HepG2 (cell line): ENCODE data around the gene GRAMD4. TPM values are rescaled to one million over a fixed set of nuclear protein-coding genes. Genes with fewer than 3 reads are reported as not detected.
A peak's percentile ranks its signal among the peaks of the same experiment; 100 is the strongest.

Experiments used
- DR1 ChIP-seq: sonication (generic); formaldehyde crosslinking; IDR thresholded peaks from 2 replicates; pipeline ENCODE4 v1.8.0; 2021; ENCODE audit warnings: mild to moderate bottlenecking, missing genetic modification reagents, inconsistent platforms
- ETV6 ChIP-seq: sonication (generic); formaldehyde crosslinking; conservative IDR thresholded peaks from 2 replicates; pipeline ENCODE4 v1.4.0; 2020; ENCODE audit warnings: missing genetic modification reagents
- HNRNPUL1 ChIP-seq: fragments of 200-400 bp; formaldehyde crosslinking; IDR thresholded peaks from 2 replicates; pipeline ENCODE4 v1.6.1; 2017; ENCODE audit warnings: low read depth, mild to moderate bottlenecking, low read length, moderate library complexity
- LCORL ChIP-seq, 2 experiments: fragments of 450-650 bp in 1 of 2; sonication (generic) in 1 of 2; formaldehyde crosslinking in 1 of 2; IDR thresholded peaks; 2 replicates each; pipeline versions ENCODE4 v1.5.0 to v1.6.1; 2017 to 2020; ENCODE audit warnings: antibody characterized with exemption in 1 of 2, missing genetic modification reagents in 1 of 2
- PHF5A ChIP-seq: IDR thresholded peaks from one replicate; pipeline ENCODE4 v1.6.1; 2018; ENCODE audit warnings: low read depth, missing genetic modification reagents; ENCODE audit not compliant: unreplicated experiment
- POGZ ChIP-seq: sonication (generic); formaldehyde crosslinking; IDR thresholded peaks from 2 replicates; pipeline ENCODE4 v1.4.0; 2020; ENCODE audit warnings: mild to moderate bottlenecking, missing genetic modification reagents
- RARG ChIP-seq: sonication (generic); formaldehyde crosslinking; IDR thresholded peaks from 2 replicates; pipeline ENCODE4 v1.4.0; 2020; ENCODE audit warnings: low read depth, mild to moderate bottlenecking, missing genetic modification reagents
- RBAK ChIP-seq: sonication (generic); formaldehyde crosslinking; IDR thresholded peaks from 2 replicates; pipeline ENCODE4 v1.5.1; 2020; ENCODE audit warnings: mild to moderate bottlenecking, missing genetic modification reagents
- STAG1 ChIP-seq: sonication (generic); formaldehyde crosslinking; IDR thresholded peaks from 2 replicates; pipeline ENCODE4 v1.4.0; 2020; ENCODE audit warnings: missing genetic modification reagents
- TEAD3 ChIP-seq: optimal IDR thresholded peaks from 2 replicates; pipeline ENCODE3; 2016; ENCODE audit warnings: borderline replicate concordance
- XBP1 ChIP-seq: sonication (generic); formaldehyde crosslinking; IDR thresholded peaks from 2 replicates; pipeline ENCODE4 v1.5.0; 2020; ENCODE audit warnings: missing genetic modification reagents
- ZNF143 ChIP-seq: sonication (generic); formaldehyde crosslinking; IDR thresholded peaks from 2 replicates; pipeline ENCODE4 v1.4.0; 2020; ENCODE audit warnings: missing genetic modification reagents
- ZNF510 ChIP-seq: sonication (generic); formaldehyde crosslinking; IDR thresholded peaks from 2 replicates; pipeline ENCODE4 v1.4.0; 2020; ENCODE audit warnings: low read depth, mild to moderate bottlenecking, missing genetic modification reagents
- ZNF563 ChIP-seq: sonication (generic); formaldehyde crosslinking; IDR thresholded peaks from 2 replicates; pipeline ENCODE4 v1.8.0; 2022; ENCODE audit warnings: mild to moderate bottlenecking, moderate library complexity, missing genetic modification reagents
- polyA plus RNA-seq, 8 experiments: library from polyadenylated mRNA; depleted of rRNA in 3 of 8; stranded (reverse) in 7 of 8; unstranded in 1 of 8; fragments of >200 nt; fragmentation: Illumina TruSeq in 4 of 8; extraction: Trizol in 4 of 8; gene quantifications; 2 replicates each; pipeline versions ENCODE4 v1.2.1 to v1.2.3, GENCODE V29; 2011 to 2016; ENCODE audit warnings: low read depth in 4 of 8, missing spikeins in 1 of 8, mixed read lengths in 1 of 8; ENCODE audit not compliant: insufficient read depth in 1 of 8
- total RNA-seq, 5 experiments: library from RNA; depleted of rRNA; stranded (reverse); fragments of >200 nt; fragmentation: Illumina TruSeq; extraction: Trizol; gene quantifications; 2 replicates each; pipeline ENCODE4 v1.2.3, GENCODE V29; 2016; ENCODE audit warnings: low read depth in 1 of 5
- TF ChIP-seq, protein P1 (sequence below): sonication (generic); formaldehyde crosslinking; conservative IDR thresholded peaks from 2 replicates; pipeline ENCODE4 v1.4.0; 2020; ENCODE audit warnings: mild to moderate bottlenecking, missing genetic modification reagents, moderate library complexity
- TF ChIP-seq, protein P2 (sequence below): sonication (generic); formaldehyde crosslinking; IDR thresholded peaks from 2 replicates; pipeline ENCODE4; 2020; ENCODE audit warnings: missing genetic modification reagents, mild to moderate bottlenecking, borderline replicate concordance
- TF ChIP-seq, protein P3 (sequence below): sonication (generic); formaldehyde crosslinking; IDR thresholded peaks from 2 replicates; pipeline ENCODE4 v1.8.1; 2023; ENCODE audit warnings: missing genetic modification reagents, mild to moderate bottlenecking, borderline replicate concordance
- TF ChIP-seq, protein P4 (sequence below): IDR thresholded peaks from 2 replicates; pipeline ENCODE4 v1.4.0; 2020; ENCODE audit warnings: mild to moderate bottlenecking, missing genetic modification reagents

Gene GRAMD4
- total and polyA plus RNA-seq, 2 of the 13 experiments (the other 11 are each of a cell fraction or from before 2014, with no cell fraction given) = 15.2 to 15.7 TPM

DNA sequence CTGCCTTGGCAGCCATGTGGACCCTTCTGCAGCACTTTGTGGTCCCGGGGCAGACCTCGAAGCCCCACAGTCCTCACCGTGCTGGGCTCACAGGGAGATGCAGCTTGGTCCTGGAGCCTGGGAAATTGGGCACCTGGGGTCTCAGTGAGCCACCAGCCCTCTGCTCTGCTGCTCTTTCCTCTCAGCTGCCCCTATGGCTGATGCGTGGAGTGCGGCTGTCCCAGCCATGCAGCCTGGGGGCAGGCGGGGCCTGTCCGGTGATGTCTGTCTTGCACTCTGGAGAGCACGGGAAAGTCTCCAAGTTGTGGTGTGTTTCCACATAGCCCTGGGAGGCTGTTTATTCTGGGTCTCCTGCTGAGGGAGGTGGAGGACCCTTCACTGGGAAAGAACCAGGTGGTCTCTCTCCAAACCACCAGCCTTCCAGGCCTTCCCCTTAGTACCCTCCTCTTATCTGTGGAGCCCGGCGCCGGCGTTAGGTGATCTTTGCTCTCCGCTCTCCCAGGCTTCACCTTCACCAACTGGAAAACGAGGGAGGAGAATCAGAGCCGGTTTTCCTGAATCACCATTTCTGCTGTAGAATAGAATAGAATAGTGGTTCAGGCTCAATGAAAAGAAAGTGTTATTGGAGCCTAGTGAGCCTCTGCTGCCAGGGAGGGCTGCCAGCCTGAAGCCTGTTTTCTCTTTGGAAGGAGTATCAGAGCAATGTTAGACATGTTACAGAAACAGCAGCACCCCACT is 41.2 kb upstream of the GRAMD4 start (continued):
- TF ChIP-seq, protein P1, sequence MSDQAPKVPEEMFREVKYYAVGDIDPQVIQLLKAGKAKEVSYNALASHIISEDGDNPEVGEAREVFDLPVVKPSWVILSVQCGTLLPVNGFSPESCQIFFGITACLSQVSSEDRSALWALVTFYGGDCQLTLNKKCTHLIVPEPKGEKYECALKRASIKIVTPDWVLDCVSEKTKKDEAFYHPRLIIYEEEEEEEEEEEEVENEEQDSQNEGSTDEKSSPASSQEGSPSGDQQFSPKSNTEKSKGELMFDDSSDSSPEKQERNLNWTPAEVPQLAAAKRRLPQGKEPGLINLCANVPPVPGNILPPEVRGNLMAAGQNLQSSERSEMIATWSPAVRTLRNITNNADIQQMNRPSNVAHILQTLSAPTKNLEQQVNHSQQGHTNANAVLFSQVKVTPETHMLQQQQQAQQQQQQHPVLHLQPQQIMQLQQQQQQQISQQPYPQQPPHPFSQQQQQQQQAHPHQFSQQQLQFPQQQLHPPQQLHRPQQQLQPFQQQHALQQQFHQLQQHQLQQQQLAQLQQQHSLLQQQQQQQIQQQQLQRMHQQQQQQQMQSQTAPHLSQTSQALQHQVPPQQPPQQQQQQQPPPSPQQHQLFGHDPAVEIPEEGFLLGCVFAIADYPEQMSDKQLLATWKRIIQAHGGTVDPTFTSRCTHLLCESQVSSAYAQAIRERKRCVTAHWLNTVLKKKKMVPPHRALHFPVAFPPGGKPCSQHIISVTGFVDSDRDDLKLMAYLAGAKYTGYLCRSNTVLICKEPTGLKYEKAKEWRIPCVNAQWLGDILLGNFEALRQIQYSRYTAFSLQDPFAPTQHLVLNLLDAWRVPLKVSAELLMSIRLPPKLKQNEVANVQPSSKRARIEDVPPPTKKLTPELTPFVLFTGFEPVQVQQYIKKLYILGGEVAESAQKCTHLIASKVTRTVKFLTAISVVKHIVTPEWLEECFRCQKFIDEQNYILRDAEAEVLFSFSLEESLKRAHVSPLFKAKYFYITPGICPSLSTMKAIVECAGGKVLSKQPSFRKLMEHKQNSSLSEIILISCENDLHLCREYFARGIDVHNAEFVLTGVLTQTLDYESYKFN = peak; percentile 53
- TF ChIP-seq XBP1 (no peak), PHF5A (CRISPR knock-in tag) (no peak), POGZ (CRISPR knock-in tag) (no peak), STAG1 (CRISPR knock-in tag) (no peak), ZNF143 (CRISPR knock-in tag) (no peak), LCORL (IDR thresholded peaks at IDR 0.05) (no peak), LCORL (CRISPR knock-in tag; IDR thresholded peaks at IDR 0.05) (0 out of 2 replicates have a peak, but pooled peaks have one; percentile 40), TEAD3 (CRISPR knock-in tag) (no peak), HNRNPUL1 (no peak), RARG (CRISPR knock-in tag) (no peak), RBAK (CRISPR knock-in tag) (no peak), ETV6 (CRISPR knock-in tag) (no peak), ZNF563 (no peak; the same call in 1 of the 2 replicates), ZNF510 (CRISPR knock-in tag) (peak; percentile 69; the same call in 1 of the 2 replicates), DR1 (CRISPR knock-in tag) (no peak)
- TF ChIP-seq, protein P2, sequence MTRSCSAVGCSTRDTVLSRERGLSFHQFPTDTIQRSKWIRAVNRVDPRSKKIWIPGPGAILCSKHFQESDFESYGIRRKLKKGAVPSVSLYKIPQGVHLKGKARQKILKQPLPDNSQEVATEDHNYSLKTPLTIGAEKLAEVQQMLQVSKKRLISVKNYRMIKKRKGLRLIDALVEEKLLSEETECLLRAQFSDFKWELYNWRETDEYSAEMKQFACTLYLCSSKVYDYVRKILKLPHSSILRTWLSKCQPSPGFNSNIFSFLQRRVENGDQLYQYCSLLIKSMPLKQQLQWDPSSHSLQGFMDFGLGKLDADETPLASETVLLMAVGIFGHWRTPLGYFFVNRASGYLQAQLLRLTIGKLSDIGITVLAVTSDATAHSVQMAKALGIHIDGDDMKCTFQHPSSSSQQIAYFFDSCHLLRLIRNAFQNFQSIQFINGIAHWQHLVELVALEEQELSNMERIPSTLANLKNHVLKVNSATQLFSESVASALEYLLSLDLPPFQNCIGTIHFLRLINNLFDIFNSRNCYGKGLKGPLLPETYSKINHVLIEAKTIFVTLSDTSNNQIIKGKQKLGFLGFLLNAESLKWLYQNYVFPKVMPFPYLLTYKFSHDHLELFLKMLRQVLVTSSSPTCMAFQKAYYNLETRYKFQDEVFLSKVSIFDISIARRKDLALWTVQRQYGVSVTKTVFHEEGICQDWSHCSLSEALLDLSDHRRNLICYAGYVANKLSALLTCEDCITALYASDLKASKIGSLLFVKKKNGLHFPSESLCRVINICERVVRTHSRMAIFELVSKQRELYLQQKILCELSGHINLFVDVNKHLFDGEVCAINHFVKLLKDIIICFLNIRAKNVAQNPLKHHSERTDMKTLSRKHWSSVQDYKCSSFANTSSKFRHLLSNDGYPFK (CRISPR knock-in tag) = peak; percentile 13; the same call in 1 of the 2 replicates
- TF ChIP-seq, protein P3, sequence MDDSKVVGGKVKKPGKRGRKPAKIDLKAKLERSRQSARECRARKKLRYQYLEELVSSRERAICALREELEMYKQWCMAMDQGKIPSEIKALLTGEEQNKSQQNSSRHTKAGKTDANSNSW (CRISPR knock-in tag) = no peak
- TF ChIP-seq, protein P4, sequence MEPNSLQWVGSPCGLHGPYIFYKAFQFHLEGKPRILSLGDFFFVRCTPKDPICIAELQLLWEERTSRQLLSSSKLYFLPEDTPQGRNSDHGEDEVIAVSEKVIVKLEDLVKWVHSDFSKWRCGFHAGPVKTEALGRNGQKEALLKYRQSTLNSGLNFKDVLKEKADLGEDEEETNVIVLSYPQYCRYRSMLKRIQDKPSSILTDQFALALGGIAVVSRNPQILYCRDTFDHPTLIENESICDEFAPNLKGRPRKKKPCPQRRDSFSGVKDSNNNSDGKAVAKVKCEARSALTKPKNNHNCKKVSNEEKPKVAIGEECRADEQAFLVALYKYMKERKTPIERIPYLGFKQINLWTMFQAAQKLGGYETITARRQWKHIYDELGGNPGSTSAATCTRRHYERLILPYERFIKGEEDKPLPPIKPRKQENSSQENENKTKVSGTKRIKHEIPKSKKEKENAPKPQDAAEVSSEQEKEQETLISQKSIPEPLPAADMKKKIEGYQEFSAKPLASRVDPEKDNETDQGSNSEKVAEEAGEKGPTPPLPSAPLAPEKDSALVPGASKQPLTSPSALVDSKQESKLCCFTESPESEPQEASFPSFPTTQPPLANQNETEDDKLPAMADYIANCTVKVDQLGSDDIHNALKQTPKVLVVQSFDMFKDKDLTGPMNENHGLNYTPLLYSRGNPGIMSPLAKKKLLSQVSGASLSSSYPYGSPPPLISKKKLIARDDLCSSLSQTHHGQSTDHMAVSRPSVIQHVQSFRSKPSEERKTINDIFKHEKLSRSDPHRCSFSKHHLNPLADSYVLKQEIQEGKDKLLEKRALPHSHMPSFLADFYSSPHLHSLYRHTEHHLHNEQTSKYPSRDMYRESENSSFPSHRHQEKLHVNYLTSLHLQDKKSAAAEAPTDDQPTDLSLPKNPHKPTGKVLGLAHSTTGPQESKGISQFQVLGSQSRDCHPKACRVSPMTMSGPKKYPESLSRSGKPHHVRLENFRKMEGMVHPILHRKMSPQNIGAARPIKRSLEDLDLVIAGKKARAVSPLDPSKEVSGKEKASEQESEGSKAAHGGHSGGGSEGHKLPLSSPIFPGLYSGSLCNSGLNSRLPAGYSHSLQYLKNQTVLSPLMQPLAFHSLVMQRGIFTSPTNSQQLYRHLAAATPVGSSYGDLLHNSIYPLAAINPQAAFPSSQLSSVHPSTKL = 0 out of 2 replicates have a peak, but pooled peaks have one; percentile 22
